ENCODE results near the gene NHS. TPM values are rescaled to one million over a fixed set of nuclear protein-coding genes. Genes with fewer than 3 reads are reported as not detected.

NHS gene
- total and polyA plus RNA-seq, 10 donors = 0.32 to 3.1 (median 2.1) TPM

GRCh38 chrX:17644001-17644400, 269.0 kb downstream of the NHS start:
- intact Hi-C loops (cut with DNase I; ENCODE audit: low total_unique reads) = no loop called here
- TF ChIP-seq POLR2AphosphoS5 (IDR thresholded peaks at IDR 0.05) = no peak
- Histone ChIP-seq H3K36me3 (no peaks in the 10 kb centered on the region), H3K4me1 (no peaks in the 10 kb centered on the region), H3K9me3 (no peaks in the 10 kb centered on the region), H3K4me3 (no peak overlapping the region), H3K27ac (no peak overlapping the region), H3K27me3 (replicated peaks in 1 of 7) (peaks cover 0 to 2% (median 0%) of the 10 kb centered on the region in 7 donors)
- WGBS, 5 donors = 86 to 95% (median 88%) methylated on average over 1 of the region's 1 CpG
- DNase-seq = no peak

GRCh38 chrX:17654116-17654515, 279.1 kb downstream of the NHS start:
- 34 to 62% (median 49%) methylated on average over 3 of the region's 3 CpGs for WGBS, 5 donors
- DNase-seq = no peak

DNA sequence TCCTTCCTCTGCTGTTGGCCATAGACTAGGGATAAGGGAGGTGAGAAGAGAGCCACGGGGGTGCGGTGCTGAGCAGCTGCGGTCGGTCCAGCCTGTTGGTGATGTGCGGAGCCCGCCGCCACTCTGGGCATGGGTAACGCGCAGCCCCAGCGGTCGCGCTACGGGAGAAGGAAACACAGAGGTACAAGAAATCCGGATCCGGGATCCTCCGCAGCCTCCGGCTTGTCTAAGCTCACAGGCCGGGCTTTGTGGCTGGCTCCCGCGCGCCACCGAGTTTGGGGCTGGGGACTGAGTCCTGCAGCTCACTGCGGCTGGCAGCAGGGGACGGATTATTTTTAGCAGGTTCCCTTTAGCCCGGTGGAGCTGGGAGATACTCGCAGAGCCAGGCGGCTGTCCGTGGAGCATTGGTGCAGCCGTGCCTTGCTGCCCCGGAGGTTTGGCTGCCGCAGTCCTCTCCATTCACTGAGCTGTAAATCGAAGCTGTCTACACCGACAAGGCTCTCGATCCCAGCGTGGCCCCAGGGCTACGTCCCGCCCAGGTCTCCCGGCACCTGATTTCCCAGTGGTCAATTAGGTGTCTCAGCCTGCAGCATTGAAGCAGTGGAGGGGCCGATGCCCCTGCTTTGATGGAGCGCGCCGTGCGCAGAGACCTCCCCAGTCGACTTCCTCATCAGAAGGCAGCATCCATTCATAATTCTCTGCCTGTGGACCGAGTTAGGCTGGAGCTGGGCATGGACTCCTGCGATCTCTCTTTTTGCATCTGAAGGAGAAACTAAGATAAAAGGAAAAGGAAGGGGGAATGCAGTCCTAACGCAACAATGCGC, 280.4 kb downstream of the NHS start:
- Histone ChIP-seq H3K27ac (no peak overlapping the region), H3K4me1 (peaks cover 0 to 15% (median 5%) of the 10 kb centered on the region in 6 donors), H3K4me3 (peak overlapping the region in 5 of 8 donors; percentile 3 to 54 (median 16)), H3K9me3 (no peaks in the 10 kb centered on the region), H3K27me3 (replicated peaks in 1 of 7) (peaks cover 0 to 36% (median 17%) of the 10 kb centered on the region in 7 donors), H3K36me3 (no peaks in the 10 kb centered on the region)
- intact Hi-C loops (cut with DNase I; ENCODE audit: low total_unique reads) = no loop called here
- TF ChIP-seq, protein P1, sequence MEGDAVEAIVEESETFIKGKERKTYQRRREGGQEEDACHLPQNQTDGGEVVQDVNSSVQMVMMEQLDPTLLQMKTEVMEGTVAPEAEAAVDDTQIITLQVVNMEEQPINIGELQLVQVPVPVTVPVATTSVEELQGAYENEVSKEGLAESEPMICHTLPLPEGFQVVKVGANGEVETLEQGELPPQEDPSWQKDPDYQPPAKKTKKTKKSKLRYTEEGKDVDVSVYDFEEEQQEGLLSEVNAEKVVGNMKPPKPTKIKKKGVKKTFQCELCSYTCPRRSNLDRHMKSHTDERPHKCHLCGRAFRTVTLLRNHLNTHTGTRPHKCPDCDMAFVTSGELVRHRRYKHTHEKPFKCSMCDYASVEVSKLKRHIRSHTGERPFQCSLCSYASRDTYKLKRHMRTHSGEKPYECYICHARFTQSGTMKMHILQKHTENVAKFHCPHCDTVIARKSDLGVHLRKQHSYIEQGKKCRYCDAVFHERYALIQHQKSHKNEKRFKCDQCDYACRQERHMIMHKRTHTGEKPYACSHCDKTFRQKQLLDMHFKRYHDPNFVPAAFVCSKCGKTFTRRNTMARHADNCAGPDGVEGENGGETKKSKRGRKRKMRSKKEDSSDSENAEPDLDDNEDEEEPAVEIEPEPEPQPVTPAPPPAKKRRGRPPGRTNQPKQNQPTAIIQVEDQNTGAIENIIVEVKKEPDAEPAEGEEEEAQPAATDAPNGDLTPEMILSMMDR (IDR thresholded peaks at IDR 0.05 in 8 of 11, conservative IDR thresholded peaks at IDR 0.05 in 3 of 11) = no peak
- TF ChIP-seq POLR2AphosphoS5 (IDR thresholded peaks at IDR 0.05) (no peak), POLR2A (IDR thresholded peaks at IDR 0.05) (no peak)
- 0 to 34% (median 4%) methylated on average over 4 to 48 of the region's 48 CpGs for WGBS, 5 donors
- DNase-seq = no peak

More at GRCh38 chrX:17654116-17654515, 279.1 kb downstream of the NHS start:
- peaks cover 0 to 36% (median 17%) of the 10 kb centered on the region in 7 donors for H3K27me3 ChIP-seq (replicated peaks in 1 of 7)
- H3K9me3 ChIP-seq = no peaks in the 10 kb centered on the region
- intact Hi-C loops (cut with DNase I; ENCODE audit: low total_unique reads) = no loop called here
- H3K27ac ChIP-seq = no peak overlapping the region
- peaks cover 0 to 15% (median 5%) of the 10 kb centered on the region in 6 donors for H3K4me1 ChIP-seq
- TF ChIP-seq POLR2A (IDR thresholded peaks at IDR 0.05) (no peak), POLR2AphosphoS5 (IDR thresholded peaks at IDR 0.05) (no peak)
- TF ChIP-seq, protein P1 (IDR thresholded peaks at IDR 0.05 in 8 of 11, conservative IDR thresholded peaks at IDR 0.05 in 3 of 11) = no peak
- H3K36me3 ChIP-seq = no peaks in the 10 kb centered on the region
- H3K4me3 ChIP-seq = no peak overlapping the region

DNA sequence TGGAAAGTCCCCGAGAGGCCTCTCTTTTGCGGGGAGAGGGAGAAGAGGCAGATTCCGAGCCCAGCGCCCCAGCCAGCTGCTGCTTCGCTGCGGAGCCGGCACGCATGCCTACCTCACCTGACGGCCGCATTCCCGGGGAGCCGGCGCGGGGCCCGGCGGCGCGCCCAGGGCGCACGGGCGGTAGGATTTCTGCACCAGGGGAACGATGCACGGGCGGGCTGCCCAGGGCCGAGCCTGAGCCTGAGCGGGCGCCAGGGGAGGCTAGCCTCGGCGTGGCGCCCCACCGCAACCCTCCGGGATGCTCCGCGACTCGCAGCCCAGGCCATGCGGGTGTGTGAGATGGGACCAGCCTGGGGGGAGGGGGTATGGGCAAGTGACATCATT, 281.0 kb downstream of the NHS start:
- no peak for DNase-seq
- TF ChIP-seq POLR2A (IDR thresholded peaks at IDR 0.05) (no peak), POLR2AphosphoS5 (IDR thresholded peaks at IDR 0.05) (no peak)
- TF ChIP-seq, protein P1 (IDR thresholded peaks at IDR 0.05 in 8 of 11, conservative IDR thresholded peaks at IDR 0.05 in 3 of 11) = no peak
- Histone ChIP-seq H3K4me3 (peak overlapping the region in 5 of 8 donors; percentile 3 to 54 (median 16)), H3K27ac (no peak overlapping the region), H3K27me3 (replicated peaks in 1 of 7) (peaks cover 0 to 36% (median 17%) of the 10 kb centered on the region in 7 donors), H3K4me1 (peaks cover 0 to 15% (median 5%) of the 10 kb centered on the region in 6 donors), H3K36me3 (no peaks in the 10 kb centered on the region), H3K9me3 (no peaks in the 10 kb centered on the region)
- WGBS, 5 donors = 0 to 43% (median 3%) methylated on average over 9 to 36 of the region's 36 CpGs
- intact Hi-C loops (cut with DNase I; ENCODE audit: low total_unique reads) = no loop called here
